ENCODE measurements around the gene SPRTN.

Gene SPRTN

GRCh38 chr1:231322880-231323530 lies 15.1 kb upstream of the SPRTN start:
- intact Hi-C loops (cut with micrococcal nuclease) = no loop called here
- H3K9me3 Mint-ChIP-seq = no peaks in the 10 kb centered on the region
- H3K4me1 Mint-ChIP-seq (ENCODE audit: low read depth) = no peaks in the 10 kb centered on the region
- H3K27ac Mint-ChIP-seq = no peak overlapping the region
- no peak overlapping the region for H3K4me3 Mint-ChIP-seq
- H3K27me3 Mint-ChIP-seq = no peaks in the 10 kb centered on the region
- no peaks in the 10 kb centered on the region for H3K36me3 Mint-ChIP-seq (ENCODE audit: low read depth)

GRCh38 chr1:231324660-231325059 lies 13.4 kb upstream of the SPRTN start:
- H3K36me3 Mint-ChIP-seq (ENCODE audit: low read depth) = no peaks in the 10 kb centered on the region
- intact Hi-C loops (cut with micrococcal nuclease) = no loop called here
- H3K4me1 Mint-ChIP-seq (ENCODE audit: low read depth) = no peaks in the 10 kb centered on the region
- no peaks in the 10 kb centered on the region for H3K27me3 Mint-ChIP-seq
- H3K9me3 Mint-ChIP-seq = no peaks in the 10 kb centered on the region
- no peak overlapping the region for H3K4me3 Mint-ChIP-seq
- no peak overlapping the region for H3K27ac Mint-ChIP-seq

- Mint-ChIP-seq H3K4me1 (ENCODE audit: low read depth) (peaks cover 2% of the 10 kb centered on the region), H3K4me3 (no peak overlapping the region), H3K27ac (no peak overlapping the region), H3K27me3 (no peaks in the 10 kb centered on the region), H3K36me3 (ENCODE audit: low read depth) (no peaks in the 10 kb centered on the region), H3K9me3 (no peaks in the 10 kb centered on the region)
- intact Hi-C loops (cut with micrococcal nuclease) = no loop called here
Observed at GRCh38 chr1:231326248-231326647, 11.8 kb upstream of the SPRTN start.

GRCh38 chr1:231327617-231328016 lies 10.5 kb upstream of the SPRTN start:
- Mint-ChIP-seq H3K4me3 (no peak overlapping the region), H3K9me3 (no peaks in the 10 kb centered on the region), H3K36me3 (ENCODE audit: low read depth) (peaks cover 9% of the 10 kb centered on the region), H3K4me1 (ENCODE audit: low read depth) (peaks cover 12% of the 10 kb centered on the region), H3K27ac (no peak overlapping the region), H3K27me3 (no peaks in the 10 kb centered on the region)
- intact Hi-C loops (cut with micrococcal nuclease) = no loop called here

- Mint-ChIP-seq H3K36me3 (ENCODE audit: low read depth) (peaks cover 9% of the 10 kb centered on the region), H3K9me3 (no peaks in the 10 kb centered on the region), H3K4me3 (no peak overlapping the region), H3K27me3 (no peaks in the 10 kb centered on the region), H3K27ac (no peak overlapping the region), H3K4me1 (ENCODE audit: low read depth) (peaks cover 12% of the 10 kb centered on the region)
- intact Hi-C loops (cut with micrococcal nuclease) = no loop called here
Observed at GRCh38 chr1:231329483-231329882, 8.6 kb upstream of the SPRTN start.

GRCh38 chr1:231332761-231333160 lies 5.3 kb upstream of the SPRTN start:
- Mint-ChIP-seq H3K4me3 (no peak overlapping the region), H3K9me3 (no peaks in the 10 kb centered on the region), H3K27me3 (no peaks in the 10 kb centered on the region), H3K36me3 (ENCODE audit: low read depth) (peaks cover 40% of the 10 kb centered on the region), H3K4me1 (ENCODE audit: low read depth) (peaks cover 29% of the 10 kb centered on the region), H3K27ac (no peak overlapping the region)
- intact Hi-C loops (cut with micrococcal nuclease) = no loop called here

GRCh38 chr1:231334079-231334666 lies 3.9 kb upstream of the SPRTN start:
- H3K27me3 Mint-ChIP-seq = no peaks in the 10 kb centered on the region
- no peak overlapping the region for H3K27ac Mint-ChIP-seq
- intact Hi-C loops (cut with micrococcal nuclease) = no loop called here
- H3K36me3 Mint-ChIP-seq (ENCODE audit: low read depth) = peaks cover 51% of the 10 kb centered on the region
- H3K4me1 Mint-ChIP-seq (ENCODE audit: low read depth) = peaks cover 39% of the 10 kb centered on the region
- no peaks in the 10 kb centered on the region for H3K9me3 Mint-ChIP-seq
- H3K4me3 Mint-ChIP-seq = peak overlapping the region; percentile 66

- intact Hi-C loops (cut with micrococcal nuclease) = loop anchor here (5.0 kb wide), 2 partner anchors 93 to 358 kb away; partner anchors contain the start of genes ARV1, GNPAT and TTC13
- H3K27me3 Mint-ChIP-seq = no peaks in the 10 kb centered on the region
- H3K36me3 Mint-ChIP-seq (ENCODE audit: low read depth) = peaks cover 52% of the 10 kb centered on the region
- peak overlapping the region; percentile 66 for H3K4me3 Mint-ChIP-seq
- H3K27ac Mint-ChIP-seq = no peak overlapping the region
- H3K4me1 Mint-ChIP-seq (ENCODE audit: low read depth) = peaks cover 44% of the 10 kb centered on the region
- H3K9me3 Mint-ChIP-seq = no peaks in the 10 kb centered on the region
Observed at GRCh38 chr1:231334952-231335351, 3.1 kb upstream of the SPRTN start.

GRCh38 chr1:231335663-231336602 lies 2.2 kb upstream of the SPRTN start:
- Mint-ChIP-seq H3K36me3 (ENCODE audit: low read depth) (peaks cover 62% of the 10 kb centered on the region), H3K27me3 (no peaks in the 10 kb centered on the region), H3K27ac (peak overlapping the region; percentile 99), H3K9me3 (no peaks in the 10 kb centered on the region), H3K4me3 (peak overlapping the region; percentile 96), H3K4me1 (ENCODE audit: low read depth) (peaks cover 51% of the 10 kb centered on the region)
- intact Hi-C loops (cut with micrococcal nuclease) = loop anchor here (5.0 kb wide), 2 partner anchors 94 to 359 kb away; partner anchors contain the start of genes ARV1, GNPAT and TTC13

GRCh38 chr1:231337043-231337471 lies 1.0 kb upstream of the SPRTN start:
- H3K4me1 Mint-ChIP-seq (ENCODE audit: low read depth) = peaks cover 41% of the 10 kb centered on the region

GRCh38 chr1:231337472-231338269 lies 422 bp upstream of the SPRTN start, which contains the start of gene EXOC8:
TSS of gene EXOC8 (minus strand) at chr1:231337852. CDS start at chr1:231337745, 107 bp downstream.
- Mint-ChIP-seq H3K4me3 (peak within 1 kb of the TSS; percentile 96), H3K36me3 (ENCODE audit: low read depth) (peaks cover 68% of the 10 kb centered on the region), H3K27ac (peak within 1 kb of the TSS; percentile 99), H3K9me3 (no peaks in the 10 kb centered on the region), H3K27me3 (no peaks in the 10 kb centered on the region), H3K4me1 (ENCODE audit: low read depth) (peaks cover 39% of the 10 kb centered on the region)
- intact Hi-C loops (cut with micrococcal nuclease) = loop anchor here (1.0 to 5.0 kb wide), 3 partner anchors 95 to 360 kb away; partner anchors contain the start of genes ARV1, GNPAT, TSNAX and TTC13

More at GRCh38 chr1:231337043-231337471, 1.0 kb upstream of the SPRTN start:
- intact Hi-C loops (cut with micrococcal nuclease) = loop anchor here (5.0 kb wide), 2 partner anchors 95 to 360 kb away; partner anchors contain the start of genes ARV1, GNPAT and TTC13
- Mint-ChIP-seq H3K27me3 (no peaks in the 10 kb centered on the region), H3K36me3 (ENCODE audit: low read depth) (peaks cover 63% of the 10 kb centered on the region), H3K4me3 (peak overlapping the region; percentile 96), H3K27ac (peak overlapping the region; percentile 99), H3K9me3 (no peaks in the 10 kb centered on the region)

GRCh38 chr1:231340328-231341013 lies 2.4 kb downstream of the SPRTN start:
- Mint-ChIP-seq H3K4me1 (ENCODE audit: low read depth) (peaks cover 38% of the 10 kb centered on the region), H3K4me3 (no peak overlapping the region), H3K27me3 (no peaks in the 10 kb centered on the region), H3K27ac (no peak overlapping the region), H3K9me3 (no peaks in the 10 kb centered on the region), H3K36me3 (ENCODE audit: low read depth) (peaks cover 80% of the 10 kb centered on the region)
- intact Hi-C loops (cut with micrococcal nuclease) = no loop called here

GRCh38 chr1:231347961-231348360 lies 9.9 kb downstream of the SPRTN start:
- no peaks in the 10 kb centered on the region for H3K27me3 Mint-ChIP-seq
- intact Hi-C loops (cut with micrococcal nuclease) = no loop called here
- no peaks in the 10 kb centered on the region for H3K4me1 Mint-ChIP-seq (ENCODE audit: low read depth)
- peaks cover 94% of the 10 kb centered on the region for H3K36me3 Mint-ChIP-seq (ENCODE audit: low read depth)
- no peak overlapping the region for H3K4me3 Mint-ChIP-seq
- no peak overlapping the region for H3K27ac Mint-ChIP-seq
- H3K9me3 Mint-ChIP-seq = no peaks in the 10 kb centered on the region
